ENCODE measurements around the gene RRAS2.
"Not testable (repeated sequence)": the region's sequence is repeated elsewhere in the genome, so short reads cannot be mapped to it uniquely, and the experiment has no call there.

RRAS2 gene

DNA sequence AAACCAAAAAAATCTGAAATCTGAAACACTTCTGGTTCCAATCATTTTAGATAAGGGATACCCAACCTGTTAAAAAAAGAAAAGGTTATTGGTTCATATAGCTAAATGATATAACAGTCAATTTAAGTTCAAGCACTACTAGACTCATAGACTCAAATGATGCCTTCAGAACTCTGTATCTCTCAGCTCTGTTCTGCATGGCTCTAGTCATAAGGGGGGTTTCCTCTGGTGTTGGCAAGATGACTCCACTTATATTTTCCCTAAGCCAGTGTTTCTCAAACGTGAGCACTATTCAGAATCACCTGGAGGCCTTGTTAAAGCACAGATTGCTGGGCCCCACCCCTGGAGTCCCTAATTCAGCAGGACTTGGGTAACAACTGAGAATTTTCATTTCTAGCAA lies 11.5 kb upstream of the RRAS2 start:
- no peak for DNase-seq

DNA sequence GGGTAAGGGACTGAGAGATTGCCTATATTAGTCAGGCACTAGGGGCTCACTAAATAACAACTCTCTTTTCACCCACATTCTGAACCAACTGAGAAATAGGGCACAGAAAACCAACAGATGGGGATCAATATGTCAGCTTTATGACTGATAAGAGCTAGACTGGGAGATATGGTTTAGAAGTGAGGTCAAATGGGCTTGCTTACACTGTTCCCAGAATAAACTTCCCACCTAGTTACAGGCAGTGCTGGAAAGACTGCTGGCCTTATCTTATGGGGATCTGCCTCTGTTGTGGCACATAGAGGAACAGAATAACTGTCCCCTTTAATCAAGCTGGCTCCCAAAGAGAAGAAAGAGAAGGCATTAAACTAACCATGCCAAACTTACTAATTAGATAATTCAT lies 10.6 kb upstream of the RRAS2 start:
- no peak for DNase-seq

GRCh38 chr11:14366936-14367335 lies 8.0 kb upstream of the RRAS2 start:
- DNase-seq: no peak

- DNase-seq: no peak
Measured at GRCh38 chr11:14364322-14364721, 5.3 kb upstream of the RRAS2 start.

DNA sequence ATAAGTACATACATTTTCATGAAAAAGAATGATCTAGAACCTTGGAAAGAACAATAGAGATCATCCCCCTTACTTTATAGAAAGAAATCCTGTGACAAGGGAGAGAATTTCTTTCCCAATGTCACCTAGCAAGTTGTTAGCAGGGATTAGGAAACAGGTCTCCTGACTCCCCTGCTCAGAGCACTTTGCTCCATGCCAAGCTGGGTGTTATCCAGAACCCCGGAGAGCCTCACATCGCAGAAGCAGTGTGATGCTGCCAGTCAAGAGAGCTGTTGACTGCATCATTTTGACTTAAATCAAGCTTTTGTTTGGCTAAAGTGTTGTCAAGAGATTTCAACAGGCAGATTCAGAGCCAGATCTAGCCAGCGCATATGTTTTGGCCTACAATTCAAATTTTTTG lies 3.6 kb upstream of the RRAS2 start:
- DNase-seq: no peak

GRCh38 chr11:14361951-14362350 lies 3.0 kb upstream of the RRAS2 start:
- no peak for DNase-seq

- DNase-seq: no peak
Measured at GRCh38 chr11:14360976-14361375, 2.0 kb upstream of the RRAS2 start.

DNA sequence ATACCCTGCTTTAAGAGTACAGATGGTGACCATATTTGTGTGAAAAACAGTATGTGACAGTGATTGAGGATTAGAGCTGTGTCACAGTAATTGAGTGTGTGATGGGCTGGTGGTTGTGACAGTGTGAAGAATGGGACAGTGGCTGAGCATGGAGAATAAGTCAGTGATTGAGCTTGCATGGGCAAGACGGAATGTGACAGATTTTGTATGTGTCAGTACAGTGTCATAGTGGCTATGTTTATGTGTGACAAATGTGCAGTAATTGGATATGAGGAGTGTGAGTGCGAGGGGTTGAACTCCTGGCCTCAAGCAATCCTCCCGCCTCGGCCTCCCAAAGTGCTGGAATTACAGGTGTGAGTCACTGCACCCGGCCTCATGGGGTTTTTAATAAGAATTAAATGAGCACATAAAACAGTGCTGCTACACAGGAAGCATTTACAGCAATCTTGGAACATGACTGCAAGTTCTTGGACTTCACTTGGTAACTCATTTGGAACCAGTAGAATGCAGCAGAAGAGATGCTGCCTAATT lies 583 bp upstream of the RRAS2 start:
- DNase-seq: no peak

DNA sequence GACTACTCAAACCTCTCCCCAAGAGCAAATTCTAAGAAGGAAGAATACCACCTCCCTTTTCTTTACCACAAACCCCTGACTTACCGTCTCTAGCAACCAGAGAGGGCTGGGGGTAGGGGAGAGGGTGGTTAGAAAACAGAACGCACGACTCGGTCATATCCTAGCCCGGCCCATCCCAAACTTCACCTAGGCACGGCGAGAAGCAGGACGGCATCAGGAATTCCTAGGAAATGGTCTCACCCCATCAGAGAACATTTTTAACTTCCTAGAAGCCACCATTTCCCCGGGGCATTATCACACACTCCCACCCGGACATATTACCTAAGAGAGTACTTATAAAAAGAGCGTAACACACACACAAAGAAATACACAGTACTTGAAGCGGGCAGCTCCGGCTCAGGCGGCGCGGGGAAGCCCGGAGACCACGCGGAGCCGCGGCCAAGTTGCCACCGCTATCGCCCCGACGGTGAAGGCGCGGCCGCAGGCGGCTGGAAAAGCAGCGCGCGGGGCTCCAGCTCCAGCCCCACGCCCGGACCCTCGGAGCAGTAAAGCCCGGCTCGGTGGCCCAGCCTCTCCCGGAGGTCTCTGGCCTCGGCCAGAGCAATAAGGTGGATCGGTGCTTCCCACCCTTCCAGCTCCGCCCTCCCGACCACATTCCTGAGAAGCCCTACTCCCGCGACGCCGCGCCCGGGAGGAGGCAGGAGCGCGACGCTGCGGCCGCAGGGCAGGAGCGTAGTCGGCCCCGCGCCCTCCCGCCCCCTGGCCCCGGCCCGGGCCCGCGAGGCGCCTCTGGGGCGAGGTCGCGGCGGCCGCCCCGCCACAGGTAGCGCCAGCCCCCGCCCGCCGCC lies 878 bp downstream of the RRAS2 start:
- peak; percentile 29 for DNase-seq

GRCh38 chr11:14356342-14356741 lies 2.6 kb downstream of the RRAS2 start:
- no peak for DNase-seq

DNA sequence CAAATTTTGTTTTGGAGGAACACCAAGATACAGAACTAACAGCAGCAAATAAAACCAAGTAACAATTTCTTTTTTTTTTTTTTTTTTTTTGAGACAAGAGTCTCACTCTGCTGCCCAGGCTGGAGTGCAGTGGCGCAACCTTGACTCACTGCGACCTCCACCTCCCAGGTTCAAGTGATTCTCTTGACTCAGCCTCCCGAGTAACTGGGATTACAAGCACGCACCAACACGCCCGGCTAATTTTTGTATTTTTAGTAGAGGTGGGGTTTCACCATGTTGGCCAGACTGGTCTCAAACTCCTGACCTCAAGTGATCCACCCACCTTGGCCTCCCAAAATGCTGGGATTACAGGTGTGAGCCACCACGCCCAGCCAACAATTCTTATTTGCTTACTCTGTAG lies 4.4 kb downstream of the RRAS2 start:
- DNase-seq: not testable (repeated sequence)

DNA sequence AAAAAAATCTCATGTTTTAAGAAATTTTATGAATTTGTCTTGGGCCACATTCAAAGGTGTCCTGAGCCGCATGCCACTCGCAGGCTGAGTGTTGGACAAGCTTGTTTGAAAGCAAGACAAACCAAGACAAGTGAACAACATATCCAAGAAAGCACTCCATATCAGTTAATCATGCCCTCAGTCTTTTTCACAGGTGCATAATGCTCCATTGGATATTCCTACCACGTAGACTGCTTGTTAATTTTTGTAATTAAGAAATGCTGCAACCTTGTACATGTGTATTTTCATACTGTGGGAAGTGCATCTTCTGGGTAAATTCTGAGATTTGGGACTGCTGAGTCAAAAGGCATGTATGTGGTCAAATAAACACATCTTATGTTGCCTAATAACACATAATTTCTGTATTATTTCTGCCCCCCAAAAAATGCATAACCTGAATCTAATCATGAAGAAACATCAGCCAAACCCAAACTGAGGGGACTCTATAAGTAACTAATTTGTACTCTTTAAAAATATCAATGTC lies 8.2 kb downstream of the RRAS2 start:
- DNase-seq: no peak

DNA sequence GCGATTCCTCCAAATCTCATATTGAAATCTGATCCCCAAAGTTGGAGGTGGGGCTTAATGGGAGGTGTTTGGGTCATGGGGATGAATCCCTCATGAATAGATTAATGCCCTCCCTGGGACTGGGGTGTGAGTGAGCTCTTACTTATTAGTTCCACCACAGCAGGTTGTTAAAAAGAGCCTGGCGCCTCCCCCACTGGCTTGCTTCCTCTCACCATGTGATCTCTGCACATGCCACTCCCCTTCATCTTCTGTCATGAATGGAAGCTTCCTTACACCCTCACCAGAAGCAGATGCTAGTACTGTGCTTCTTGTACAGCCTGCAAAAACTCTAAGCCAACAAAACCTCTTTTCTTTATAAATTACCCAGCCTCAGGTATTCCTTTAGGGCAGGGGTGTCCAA lies 8.8 kb downstream of the RRAS2 start:
- no peak for DNase-seq

GRCh38 chr11:14347991-14348390 lies 11.0 kb downstream of the RRAS2 start:
- DNase-seq: no peak

GRCh38 chr11:14347494-14347893 lies 11.5 kb downstream of the RRAS2 start:
- no peak for DNase-seq

DNA sequence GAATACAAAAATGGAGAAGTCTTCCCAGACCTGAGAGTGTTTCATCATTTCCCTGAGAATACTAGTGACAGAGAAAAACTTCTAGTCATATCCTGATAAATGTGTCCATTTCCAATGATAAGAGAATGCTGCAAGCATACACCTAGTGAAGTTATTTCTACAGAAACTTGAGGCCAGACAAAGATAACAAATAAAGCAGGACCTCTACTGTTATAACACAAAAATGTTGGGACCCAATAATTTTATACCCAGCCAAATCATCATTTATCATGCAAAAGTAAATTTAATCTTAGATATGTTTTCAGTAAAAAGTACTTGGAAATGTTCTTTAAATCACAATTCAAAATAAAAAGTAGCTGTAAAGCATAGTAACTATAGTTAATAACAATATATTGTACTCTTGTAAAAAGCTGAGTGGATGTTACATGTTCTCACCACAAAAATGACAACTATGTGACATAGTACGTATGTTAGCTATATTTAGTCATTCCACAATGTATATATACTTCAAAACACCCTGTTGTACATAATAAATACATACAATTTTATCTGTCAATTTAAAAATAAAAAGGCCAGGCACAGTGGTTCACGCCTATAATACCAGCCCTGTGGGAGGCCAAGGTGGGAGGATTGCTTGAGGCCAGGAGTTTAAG lies 12.6 kb downstream of the RRAS2 start:
- no peak for DNase-seq

- DNase-seq: no peak
Measured at GRCh38 chr11:14345668-14346067, 13.3 kb downstream of the RRAS2 start.

- DNase-seq: not testable (repeated sequence)
Measured at GRCh38 chr11:14345016-14345415, 14.0 kb downstream of the RRAS2 start.

GRCh38 chr11:14342906-14343305 lies 16.1 kb downstream of the RRAS2 start:
- DNase-seq: no peak

GRCh38 chr11:14341968-14342367 lies 17.0 kb downstream of the RRAS2 start:
- no peak for DNase-seq

GRCh38 chr11:14340721-14341120 lies 18.3 kb downstream of the RRAS2 start:
- DNase-seq: no peak

GRCh38 chr11:14339356-14339755 lies 19.6 kb downstream of the RRAS2 start:
- DNase-seq: no peak

DNA sequence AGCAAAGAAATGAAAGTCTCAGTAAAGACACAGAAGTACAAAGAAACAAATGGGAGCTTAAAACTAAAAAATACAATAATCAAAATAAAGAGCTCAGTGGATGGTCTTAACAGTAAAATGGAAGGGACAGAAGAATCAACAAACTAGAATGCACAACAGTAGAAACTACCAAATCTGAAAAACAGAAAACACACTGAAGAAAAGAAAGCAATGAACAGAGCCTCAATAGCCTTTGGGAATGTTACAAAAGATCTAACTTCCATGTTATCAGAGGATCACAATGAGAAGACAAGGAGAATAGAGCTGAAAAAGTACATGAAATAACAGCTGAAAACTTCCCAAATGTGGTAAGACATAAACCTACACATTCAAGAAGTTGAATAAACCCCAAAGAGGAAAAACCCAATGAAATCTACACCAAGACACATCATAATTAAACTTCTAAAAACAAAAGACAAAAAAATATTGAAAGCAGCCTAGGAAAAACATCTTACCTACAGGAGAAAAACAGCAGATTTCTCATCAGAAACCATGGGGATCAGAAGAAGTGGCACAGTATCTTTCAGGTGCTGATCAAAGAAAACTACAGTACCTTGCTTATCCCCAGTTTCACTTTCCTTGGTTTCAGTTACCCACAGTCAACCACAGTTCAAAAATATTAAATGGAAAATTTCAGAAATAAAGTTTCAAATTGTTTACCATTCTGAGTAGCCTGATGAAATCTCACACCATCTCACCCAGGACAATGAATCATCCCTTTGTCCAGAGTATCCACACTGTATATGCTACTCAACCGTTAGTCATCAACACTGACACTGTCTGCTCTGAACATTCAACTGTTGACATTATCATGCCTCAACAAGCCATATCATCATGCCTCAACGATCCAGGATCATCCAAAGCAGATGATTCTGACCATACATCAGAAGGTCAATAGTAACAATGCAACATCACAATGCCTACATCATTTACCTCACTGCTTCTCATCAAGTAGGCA lies 22.2 kb downstream of the RRAS2 start:
- DNase-seq: no peak

Measured in NCI-H2029 (cell line).